Measurements from ENCODE around the gene RXRG.

Gene RXRG

GRCh38 chr1:165449131-165449530 is 4.2 kb upstream of the RXRG start:
- DNase-seq (ENCODE audit: low read depth in 2 of 2), result no peak

DNA sequence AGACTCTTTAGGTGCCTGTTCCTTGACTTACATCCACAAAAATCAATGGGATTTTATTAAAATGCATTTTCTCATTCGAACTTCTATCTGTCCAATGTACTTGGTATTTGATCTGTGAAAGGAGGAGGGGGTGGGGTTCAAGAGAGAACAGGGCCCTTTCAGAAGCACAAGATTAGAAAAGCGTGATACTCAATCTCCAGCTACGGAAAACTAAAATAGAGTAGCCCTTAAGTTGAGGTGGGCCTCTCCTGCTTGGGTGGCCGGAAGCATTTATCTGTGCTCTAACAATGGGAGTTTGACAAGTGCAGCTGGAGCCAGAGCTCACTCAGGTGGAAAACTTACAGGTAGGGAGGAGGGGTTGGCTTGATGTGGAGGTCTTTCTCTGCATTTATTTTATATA is 462 bp upstream of the RXRG start:
- DNase-seq (ENCODE audit: low read depth in 2 of 2), result no peak

DNA sequence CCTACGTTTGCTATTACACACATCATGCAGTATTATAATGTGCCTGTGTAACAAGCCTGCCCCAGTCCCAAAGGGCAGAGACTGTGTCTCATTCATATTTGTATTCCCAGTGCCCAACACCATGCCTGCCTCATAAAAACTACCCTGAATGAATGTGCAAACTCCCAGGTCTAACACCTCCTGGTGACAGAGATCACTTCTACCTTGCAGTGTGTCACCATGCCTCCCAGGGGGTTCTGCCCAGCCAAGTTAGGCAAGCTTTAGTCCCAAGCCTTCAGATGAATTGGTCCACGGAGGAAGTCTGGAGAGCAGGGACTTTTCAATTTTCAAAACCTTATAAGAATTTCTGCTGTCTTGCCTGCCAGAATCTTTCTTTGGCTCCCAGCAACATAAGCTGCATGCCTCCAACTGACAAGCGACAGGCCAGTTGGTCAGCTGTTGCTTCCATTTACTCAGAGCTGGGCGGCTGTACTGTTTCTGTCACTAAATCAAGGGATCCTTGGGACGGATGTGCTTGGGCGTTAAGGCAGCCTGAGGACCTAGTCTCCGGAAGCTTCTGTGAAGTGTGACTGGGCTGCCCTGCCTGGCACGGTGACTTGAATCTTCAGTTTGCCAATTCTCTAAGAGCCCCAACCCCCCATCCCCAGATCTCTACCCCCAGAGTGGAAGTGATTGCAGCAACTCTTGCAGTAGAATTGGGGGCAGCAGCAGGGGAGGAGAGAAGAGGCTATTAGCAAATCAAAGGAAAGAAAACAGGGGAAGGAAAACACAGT is 1.2 kb downstream of the RXRG start:
- DNase-seq (ENCODE audit: low read depth in 2 of 2), result no peak

GRCh38 chr1:165442653-165443052 is 2.3 kb downstream of the RXRG start:
- no peak for DNase-seq (ENCODE audit: low read depth in 2 of 2)

GRCh38 chr1:165442053-165442452 is 2.9 kb downstream of the RXRG start:
- DNase-seq (ENCODE audit: low read depth in 2 of 2), result no peak

DNA sequence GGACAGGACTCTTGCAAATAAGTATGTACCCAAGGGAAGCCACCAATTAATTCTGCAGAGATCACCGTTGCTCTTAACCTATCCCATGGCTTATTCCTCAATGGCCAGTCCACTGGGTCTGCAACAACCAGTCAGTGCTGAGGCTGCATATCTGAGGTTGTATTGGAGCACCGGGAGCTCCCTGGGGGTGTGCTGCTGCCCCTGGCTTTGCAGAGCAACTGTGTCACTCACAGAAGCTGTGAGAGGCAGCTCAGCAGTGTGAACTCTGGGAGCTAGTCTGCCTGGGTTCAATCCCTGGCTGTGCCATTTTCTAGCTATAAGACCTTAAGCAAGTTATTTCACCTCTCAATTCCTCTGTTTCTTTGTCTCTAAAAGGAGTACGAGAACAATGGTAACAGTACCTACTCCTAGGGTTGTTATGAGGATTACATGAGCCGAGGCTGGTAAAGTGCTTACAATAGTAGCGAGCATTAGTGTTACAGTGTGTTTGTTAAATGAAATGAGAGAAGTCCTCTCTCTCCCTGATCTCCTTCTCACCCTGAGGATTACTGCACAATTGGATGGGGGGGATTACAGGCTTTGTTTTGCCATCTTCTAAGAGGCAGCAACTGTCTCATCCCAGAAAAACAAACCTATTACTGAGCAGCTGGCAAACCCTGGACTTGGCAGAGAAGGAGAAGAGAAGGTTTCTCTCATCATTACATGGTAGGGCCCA is 3.6 kb downstream of the RXRG start:
- DNase-seq (ENCODE audit: low read depth in 2 of 2), result no peak

DNA sequence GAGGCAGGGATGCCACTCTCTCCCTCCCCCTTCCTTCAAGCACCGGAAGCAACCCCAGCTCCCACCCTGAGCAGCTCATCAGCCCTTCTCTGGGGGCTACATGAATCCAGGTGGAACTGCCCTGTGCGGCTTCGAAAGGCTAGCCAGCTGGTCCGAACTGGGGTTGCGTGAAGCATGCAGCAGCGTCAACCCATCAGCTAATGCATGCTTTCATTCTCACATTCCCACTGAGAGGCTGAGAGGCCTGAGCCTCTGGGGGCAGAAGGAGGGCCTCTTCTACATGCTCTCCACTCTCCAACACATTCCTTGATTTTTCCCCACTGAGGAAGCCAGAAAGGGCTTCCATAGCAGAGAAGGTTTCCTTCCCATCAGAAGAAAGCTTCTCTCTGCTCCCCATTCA is 5.6 kb downstream of the RXRG start:
- no peak for DNase-seq (ENCODE audit: low read depth in 2 of 2)

- no peak for DNase-seq (ENCODE audit: low read depth in 2 of 2)
These were observed 7.9 kb downstream of the RXRG start for GRCh38 chr1:165436994-165437393.

- DNase-seq (ENCODE audit: low read depth in 2 of 2), result no peak
These were observed 9.1 kb downstream of the RXRG start for GRCh38 chr1:165435801-165436200.

GRCh38 chr1:165434281-165434680 is 10.6 kb downstream of the RXRG start:
- DNase-seq (ENCODE audit: low read depth in 2 of 2), result no peak

- DNase-seq (ENCODE audit: low read depth in 2 of 2), result no peak
These were observed 13.8 kb downstream of the RXRG start for GRCh38 chr1:165431079-165431478.

DNA sequence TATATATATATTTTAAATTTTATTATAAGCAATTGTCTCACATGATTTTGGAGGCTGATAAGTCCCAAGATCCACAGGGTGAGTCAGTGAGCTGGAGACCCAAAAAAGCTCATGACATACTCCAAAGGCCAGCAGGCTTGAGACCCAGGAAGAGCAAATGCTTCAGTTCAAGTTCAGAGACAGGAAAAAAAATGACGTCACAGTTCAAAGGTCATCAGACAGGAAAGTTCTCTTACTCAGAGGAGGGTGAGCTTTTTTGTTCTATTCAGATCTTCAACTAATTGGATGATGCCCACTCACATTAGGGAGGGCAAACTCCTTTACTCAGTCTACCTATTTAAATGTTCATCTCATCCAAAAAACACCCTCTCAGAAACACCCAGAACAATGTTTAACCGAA is 18.2 kb downstream of the RXRG start:
- no peak for DNase-seq (ENCODE audit: low read depth in 2 of 2)

DNA sequence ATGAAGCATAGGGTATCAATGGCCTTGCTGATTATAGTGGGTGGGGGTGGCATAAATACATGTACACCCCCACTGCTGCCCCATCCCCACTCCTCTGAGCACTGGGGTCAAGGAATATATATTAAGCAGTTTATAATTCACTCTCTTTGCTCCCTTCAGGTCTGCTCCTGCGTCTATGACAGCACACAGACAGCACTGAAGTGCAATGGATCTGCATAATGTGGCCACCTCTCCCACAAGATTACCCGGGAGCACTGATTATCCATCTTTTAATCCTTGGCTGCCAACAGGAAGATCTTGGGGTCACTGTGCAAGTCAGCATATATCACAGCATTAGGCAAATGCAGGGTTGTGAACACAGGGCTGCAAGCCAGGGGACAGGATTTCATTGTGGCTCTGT is 19.3 kb downstream of the RXRG start:
- DNase-seq (ENCODE audit: low read depth in 2 of 2), result no peak

- no peak for DNase-seq (ENCODE audit: low read depth in 2 of 2)
These were observed 20.3 kb downstream of the RXRG start for GRCh38 chr1:165424454-165425216.

GRCh38 chr1:165423136-165423535 is 21.8 kb downstream of the RXRG start:
- DNase-seq (ENCODE audit: low read depth in 2 of 2), result no peak

DNA sequence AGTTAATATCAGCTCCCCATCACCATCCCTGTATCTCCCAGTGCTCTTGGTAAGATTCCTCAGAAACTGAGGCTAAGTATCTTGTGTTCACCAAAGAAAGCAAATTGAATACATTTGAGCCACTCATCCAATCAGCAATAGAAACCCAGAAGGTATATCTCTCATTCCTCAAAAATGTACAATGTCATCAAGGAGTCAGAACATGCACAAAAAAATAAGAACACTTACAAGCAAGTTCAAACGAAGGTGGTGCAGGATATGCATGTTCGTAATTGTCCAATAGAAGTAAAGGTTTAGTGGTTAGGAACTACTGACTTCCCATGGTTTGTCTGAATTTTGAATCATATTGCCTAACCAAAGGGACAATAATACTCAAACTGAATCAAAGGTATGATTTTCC is 24.3 kb downstream of the RXRG start:
- no peak for DNase-seq (ENCODE audit: low read depth in 2 of 2)

DNA sequence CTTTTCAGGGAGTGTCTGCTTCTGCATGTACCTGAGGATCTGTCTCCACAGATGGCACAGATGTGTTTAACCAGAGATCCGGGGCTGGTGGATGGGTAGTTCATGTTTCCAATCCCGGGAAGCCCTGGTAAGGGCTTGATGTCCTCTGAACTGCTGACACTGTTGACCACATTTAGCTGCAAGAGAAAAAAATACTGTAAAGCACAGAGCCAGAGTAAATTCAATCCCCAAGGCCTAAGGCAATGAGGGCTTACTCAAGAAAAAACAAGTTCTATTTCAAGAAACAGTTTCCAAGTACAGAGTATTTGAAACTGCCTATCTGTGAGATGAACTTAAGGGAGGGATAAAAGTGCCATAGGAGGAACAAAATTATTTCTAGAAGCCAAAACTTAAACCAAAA is 25.1 kb downstream of the RXRG start:
- DNase-seq (ENCODE audit: low read depth in 2 of 2), result no peak

- DNase-seq (ENCODE audit: low read depth in 2 of 2), result no peak
These were observed 26.7 kb downstream of the RXRG start for GRCh38 chr1:165418195-165418594.

GRCh38 chr1:165416876-165417275 is 28.1 kb downstream of the RXRG start:
- no peak for DNase-seq (ENCODE audit: low read depth in 2 of 2)

DNA sequence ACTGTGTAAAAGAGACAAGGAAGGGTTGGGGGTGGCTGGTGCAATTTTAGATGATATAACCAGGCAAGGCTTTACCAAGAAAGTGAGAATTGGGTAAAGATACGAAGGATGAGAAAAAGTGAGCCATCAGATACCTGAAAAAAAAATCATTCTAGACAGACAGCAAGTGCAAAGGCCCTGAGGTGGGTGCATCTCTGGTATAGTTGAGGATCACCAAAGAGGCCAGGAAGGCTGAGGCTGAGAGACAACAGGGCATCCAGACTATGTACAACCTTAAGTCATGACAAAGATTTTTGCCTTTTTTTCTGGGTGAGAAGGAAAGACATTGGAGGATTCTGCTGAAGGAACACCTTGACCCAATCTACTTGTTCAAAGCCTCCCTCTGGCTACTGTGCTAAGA is 29.9 kb downstream of the RXRG start:
- no peak for DNase-seq (ENCODE audit: low read depth in 2 of 2)

DNA sequence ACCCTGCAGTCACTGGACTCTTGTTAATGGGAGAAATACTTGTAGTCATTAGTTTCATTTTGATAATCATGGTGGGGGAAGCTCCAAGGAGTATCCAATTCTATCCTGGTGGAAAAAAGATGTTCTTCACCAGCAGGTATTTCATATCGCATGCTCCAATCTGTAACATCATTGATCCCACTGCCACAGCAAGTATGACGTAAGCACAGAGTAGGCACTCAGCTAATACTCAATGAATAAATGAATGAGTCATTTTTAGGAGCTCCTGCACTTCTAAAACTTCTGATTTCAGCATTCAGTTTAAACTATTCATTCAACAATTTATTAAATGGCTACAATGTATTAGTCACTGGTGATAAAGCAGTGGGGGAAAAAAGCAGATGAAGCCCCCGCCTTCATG is 30.3 kb downstream of the RXRG start:
- DNase-seq (ENCODE audit: low read depth in 2 of 2), result no peak

- no peak for DNase-seq (ENCODE audit: low read depth in 2 of 2)
These were observed 33.5 kb downstream of the RXRG start for GRCh38 chr1:165411396-165411795.

All from stimulated activated CD4-positive, alpha-beta T cell treated with anti-CD3 and anti-CD28 coated beads, Interleukin-15, amount 100 ng/mL, for 48 hours (primary cell).